ENCODE results near the gene RAPGEF3.
A peak's percentile ranks its signal among the peaks of the same experiment; 100 is the strongest.

Gene RAPGEF3

GRCh38 chr12:47709237-47709636 is 49.4 kb downstream of the RAPGEF3 start:
- in situ Hi-C loops (cut with HindIII; ENCODE audit: low pct_ligation_motif_present, low sequenced_read_pairs), result no loop called here
- no peak for DNase-seq
- TF ChIP-seq CTCF (IDR thresholded peaks at IDR 0.05; ENCODE audit: low read depth, low read length, missing control alignments), result no peak
- Histone ChIP-seq H3K27me3 (replicated peaks) (no peaks in the 10 kb centered on the region), H3K4me3 (ENCODE audit: low read depth, low read length) (no peak overlapping the region), H3K36me3 (replicated peaks) (peaks cover 2% of the 10 kb centered on the region), H3K27ac (no peak overlapping the region)

GRCh38 chr12:47707905-47708543 is 50.7 kb downstream of the RAPGEF3 start:
- Histone ChIP-seq H3K4me3 (ENCODE audit: low read depth, low read length) (no peak overlapping the region), H3K27ac (no peak overlapping the region), H3K36me3 (replicated peaks) (peaks cover 2% of the 10 kb centered on the region), H3K27me3 (replicated peaks) (no peaks in the 10 kb centered on the region)
- DNase-seq, result no peak
- TF ChIP-seq CTCF (IDR thresholded peaks at IDR 0.05; ENCODE audit: low read depth, low read length, missing control alignments), result no peak
- in situ Hi-C loops (cut with HindIII; ENCODE audit: low pct_ligation_motif_present, low sequenced_read_pairs), result no loop called here

- TF ChIP-seq CTCF (IDR thresholded peaks at IDR 0.05; ENCODE audit: low read depth, low read length, missing control alignments), result no peak
- Histone ChIP-seq H3K27me3 (replicated peaks) (no peaks in the 10 kb centered on the region), H3K4me3 (ENCODE audit: low read depth, low read length) (no peak overlapping the region), H3K36me3 (replicated peaks) (peaks cover 2% of the 10 kb centered on the region), H3K27ac (no peak overlapping the region)
- in situ Hi-C loops (cut with HindIII; ENCODE audit: low pct_ligation_motif_present, low sequenced_read_pairs), result no loop called here
- no peak for DNase-seq
Observed at GRCh38 chr12:47707355-47707754, 51.3 kb downstream of the RAPGEF3 start.

GRCh38 chr12:47705566-47706425 is 52.9 kb downstream of the RAPGEF3 start, which contains the start of gene RPAP3:
TSS of gene RPAP3 (minus strand) at chr12:47706030. CDS start at chr12:47702840, 3,190 bp downstream.
- DNase-seq, result peak; percentile 87
- peak; percentile 68 for TF ChIP-seq CTCF (IDR thresholded peaks at IDR 0.05; ENCODE audit: low read depth, low read length, missing control alignments)
- H3K36me3 ChIP-seq (replicated peaks), result peaks cover 3% of the 10 kb centered on the region
- peak within 1 kb of the TSS; percentile 83 for H3K4me3 ChIP-seq (ENCODE audit: low read depth, low read length)
- in situ Hi-C loops (cut with HindIII; ENCODE audit: low pct_ligation_motif_present, low sequenced_read_pairs), result no loop called here
- H3K27ac ChIP-seq, result peak within 1 kb of the TSS; percentile 83
- H3K27me3 ChIP-seq (replicated peaks), result no peaks in the 10 kb centered on the region

DNA sequence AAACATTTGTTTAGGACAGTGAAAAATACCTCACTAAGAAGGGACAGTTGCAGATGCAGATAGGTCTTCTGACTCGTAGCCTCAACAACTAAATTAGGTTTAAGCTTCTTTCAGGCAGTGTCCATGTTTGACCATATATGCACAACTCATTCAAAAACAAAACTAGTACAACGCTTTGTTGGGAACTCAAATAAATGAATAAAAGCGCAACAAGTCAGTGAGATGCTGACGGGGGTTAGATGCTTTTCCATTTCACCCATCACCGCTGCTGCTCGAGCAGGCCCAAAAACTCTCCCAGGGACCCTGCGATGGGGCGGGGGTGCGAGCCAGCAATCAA is 53.5 kb downstream of the RAPGEF3 start:
- Histone ChIP-seq H3K27me3 (replicated peaks) (no peaks in the 10 kb centered on the region), H3K36me3 (replicated peaks) (peaks cover 8% of the 10 kb centered on the region), H3K27ac (peak overlapping the region; percentile 83), H3K4me3 (ENCODE audit: low read depth, low read length) (peak overlapping the region; percentile 83)
- TF ChIP-seq CTCF (IDR thresholded peaks at IDR 0.05; ENCODE audit: low read depth, low read length, missing control alignments), result no peak
- in situ Hi-C loops (cut with HindIII; ENCODE audit: low pct_ligation_motif_present, low sequenced_read_pairs), result no loop called here
- no peak for DNase-seq

Data from brain microvascular endothelial cell (primary cell).